H1 (cell line): ENCODE data around the gene TOMM7. TPM values are rescaled to one million over a fixed set of nuclear protein-coding genes. Genes with fewer than 3 reads are reported as not detected.

Experiments used
- CTCF ChIP-seq, 3 experiments: IDR thresholded peaks; 1 replicate in 2 of 3; 2 replicates in 1 of 3; pipeline versions ENCODE4 v1.5.1 to v1.6.1; 2011; ENCODE audit warnings: low read length in 3 of 3, mild to moderate bottlenecking in 3 of 3, inconsistent platforms in 2 of 3, low read depth in 1 of 3, moderate library complexity in 1 of 3; ENCODE audit not compliant: insufficient read depth in 1 of 3; ENCODE audit errors: control extremely low read depth in 1 of 3
- POU5F1 ChIP-seq: IDR thresholded peaks from 2 replicates; pipeline ENCODE4 v1.6.1; 2011; ENCODE audit warnings: low read depth, mild to moderate bottlenecking, low read length, moderate library complexity
- RAD21 ChIP-seq, 2 experiments: IDR thresholded peaks in 1 of 2; conservative IDR thresholded peaks in 1 of 2; 2 replicates each; pipeline ENCODE4 v1.6.1; 2011; ENCODE audit warnings: low read depth in 2 of 2, low read length in 2 of 2, improper control_type of control experiment in 1 of 2, inconsistent platforms in 1 of 2, mild to moderate bottlenecking in 1 of 2, moderate library complexity in 1 of 2
- SRF ChIP-seq: IDR thresholded peaks from 2 replicates; pipeline ENCODE4 v1.6.1; 2011; ENCODE audit warnings: mild to moderate bottlenecking, low read depth, low read length, moderate library complexity
- SUZ12 ChIP-seq: fragments of 200-600 bp; sonication (generic); IDR thresholded peaks from 2 replicates; pipeline ENCODE4 v1.6.1; 2012; ENCODE audit warnings: mild to moderate bottlenecking, inconsistent platforms, low read length, moderate library complexity, mixed read lengths
- polyA plus RNA-seq, 7 experiments: library from polyadenylated mRNA; depleted of rRNA in 3 of 7; stranded (reverse) in 5 of 7; unstranded in 2 of 7; fragments of >200 nt in 5 of 7; fragments of 200-250 nt in 2 of 7; gene quantifications; 1 replicate in 5 of 7; 2 replicates in 1 of 7; 4 replicates in 1 of 7; pipeline versions ENCODE4 v1.2.1 to v1.2.3, GENCODE V29; 2011 to 2013; ENCODE audit warnings: missing spikeins in 2 of 7, mixed read lengths in 2 of 7
- total RNA-seq: library from RNA; stranded (reverse); fragmentation: NEBNext Ultra II Directional; extraction: Animal tissue kit (Norgen Biotek cat#: 25700); gene quantifications from 2 replicates; pipeline ENCODE4 v1.2.1, GENCODE V29; 2021

Gene TOMM7
- total and polyA plus RNA-seq, 2 of the 8 experiments (the other 6 are each of a cell fraction or from before 2014, with no cell fraction given) = 389 to 508 TPM

DNA sequence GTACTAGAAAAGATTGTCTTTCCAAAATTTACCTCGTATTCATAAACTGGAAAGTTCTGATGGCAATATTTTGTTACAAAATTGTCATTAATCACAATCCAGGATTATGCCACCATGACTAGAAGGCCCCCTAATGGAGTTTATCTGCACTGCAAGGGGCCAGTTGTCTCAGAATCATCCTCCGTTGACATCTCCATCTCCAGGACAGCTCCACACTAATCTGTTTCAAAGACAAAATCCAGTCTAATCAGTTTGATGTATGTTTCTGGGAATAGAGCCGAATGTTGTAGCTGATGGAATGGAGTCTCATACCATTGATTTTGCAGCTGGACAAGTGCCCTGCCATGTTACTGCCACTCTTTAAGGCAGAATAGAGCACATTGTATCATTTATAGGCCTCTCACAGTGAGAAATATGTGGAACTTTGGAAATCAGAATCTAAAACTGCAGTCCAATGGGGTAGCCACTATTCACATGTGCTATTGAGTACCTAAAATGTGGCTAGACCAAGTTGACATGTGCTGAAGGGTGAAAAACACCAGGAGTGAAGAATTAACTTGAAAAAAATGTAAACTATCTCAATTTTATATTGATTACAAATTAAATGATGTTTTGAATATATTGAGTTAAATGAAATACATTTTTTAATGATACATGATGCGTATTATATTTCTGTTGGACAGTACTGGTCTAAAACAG lies 38.3 kb upstream of the TOMM7 start (continued):
- TF ChIP-seq POU5F1 = no peak
- no peak for TF ChIP-seq SUZ12
- peak; percentile 32 to 62 (median 39); a peak in 3 of 4 replicates for TF ChIP-seq CTCF (IDR thresholded peaks at IDR 0.05; ENCODE audit: control extremely low read depth in 1 of 3, insufficient read depth in 1 of 3, low read depth in 1 of 3, low read length in 3 of 3)
- TF ChIP-seq RAD21 (IDR thresholded peaks at IDR 0.05 in 1 of 2, conservative IDR thresholded peaks at IDR 0.05 in 1 of 2; ENCODE audit: low read depth in 2 of 2, low read length in 2 of 2) = peak; percentile 43 to 59
- TF ChIP-seq SRF = no peak
